Activated T-helper 9 cell treated with anti-CD3 and anti-CD28 coated beads, Interleukin-2, amount 50 U/mL, for 16 hours (primary cell): ENCODE results near the gene CEACAM5.
"Not testable (repeated sequence)": the region's sequence is repeated elsewhere in the genome, so short reads cannot be mapped to it uniquely, and the experiment has no call there.

ENCODE experiments used
- DNase-seq: peaks from one replicate; pipeline ENCODE4 v3.0.0-alpha.2; 2020; ENCODE audit warnings: low read depth

CEACAM5 gene

GRCh38 chr19:41740415-41741243 lies 32.2 kb downstream of the CEACAM5 start:
- no peak for DNase-seq

DNA sequence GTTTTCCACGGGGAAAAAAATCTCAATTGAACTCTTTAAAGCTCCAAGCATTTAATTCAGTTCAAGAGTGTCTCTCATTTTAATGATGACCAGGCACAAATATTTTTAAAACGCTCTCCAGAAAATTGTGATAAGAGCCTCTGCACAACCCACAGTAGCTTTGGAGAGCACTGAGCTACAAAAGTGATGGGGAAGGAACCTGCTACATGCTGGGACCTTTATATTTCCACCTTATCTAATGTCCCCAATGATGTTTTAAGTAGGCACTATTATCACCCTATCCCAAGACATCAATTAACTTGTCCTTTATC lies 32.8 kb downstream of the CEACAM5 start:
- no peak for DNase-seq

- DNase-seq: no peak
Measured at GRCh38 chr19:41744850-41745249, 36.4 kb downstream of the CEACAM5 start.

- DNase-seq: no peak
Measured at GRCh38 chr19:41745756-41746155, 37.3 kb downstream of the CEACAM5 start.

DNA sequence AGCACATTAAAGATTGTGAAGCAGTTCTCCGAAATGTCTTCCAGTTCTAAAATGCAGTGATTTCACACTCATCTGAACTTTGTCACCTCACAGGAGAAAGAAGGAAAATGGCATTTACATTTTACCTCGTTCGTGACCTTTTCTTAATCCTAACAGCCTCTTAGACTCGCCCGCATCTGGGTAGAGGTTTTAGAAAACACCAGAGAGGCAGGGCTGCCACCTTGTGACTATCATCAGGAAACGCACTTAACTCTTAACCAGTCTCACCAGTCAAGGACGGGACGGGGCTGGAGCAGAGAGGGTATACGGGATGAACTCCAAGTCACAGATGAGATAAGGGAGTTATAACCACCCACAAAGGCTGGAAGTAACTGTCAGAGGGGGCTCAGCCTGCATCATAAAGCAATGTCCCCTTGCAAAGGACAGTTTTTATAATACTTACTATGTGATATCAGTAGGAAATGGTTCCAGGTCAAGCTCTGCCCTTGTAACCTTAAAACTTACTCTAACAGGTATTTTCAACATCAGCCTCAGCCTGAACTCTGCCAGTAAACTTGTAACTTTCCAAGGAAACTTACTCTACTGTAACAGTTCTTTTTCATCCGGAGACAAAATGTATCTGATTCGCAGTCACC lies 38.3 kb downstream of the CEACAM5 start:
- peak; percentile 1 for DNase-seq

GRCh38 chr19:41748012-41748411 lies 39.6 kb downstream of the CEACAM5 start:
- DNase-seq: no peak

GRCh38 chr19:41750248-41751134 lies 42.1 kb downstream of the CEACAM5 start:
- DNase-seq: not testable (repeated sequence)

GRCh38 chr19:41753159-41753558 lies 44.7 kb downstream of the CEACAM5 start:
- peak; percentile 67 for DNase-seq

- DNase-seq: peak; percentile 54
Measured at GRCh38 chr19:41753936-41754529, 45.6 kb downstream of the CEACAM5 start.

DNA sequence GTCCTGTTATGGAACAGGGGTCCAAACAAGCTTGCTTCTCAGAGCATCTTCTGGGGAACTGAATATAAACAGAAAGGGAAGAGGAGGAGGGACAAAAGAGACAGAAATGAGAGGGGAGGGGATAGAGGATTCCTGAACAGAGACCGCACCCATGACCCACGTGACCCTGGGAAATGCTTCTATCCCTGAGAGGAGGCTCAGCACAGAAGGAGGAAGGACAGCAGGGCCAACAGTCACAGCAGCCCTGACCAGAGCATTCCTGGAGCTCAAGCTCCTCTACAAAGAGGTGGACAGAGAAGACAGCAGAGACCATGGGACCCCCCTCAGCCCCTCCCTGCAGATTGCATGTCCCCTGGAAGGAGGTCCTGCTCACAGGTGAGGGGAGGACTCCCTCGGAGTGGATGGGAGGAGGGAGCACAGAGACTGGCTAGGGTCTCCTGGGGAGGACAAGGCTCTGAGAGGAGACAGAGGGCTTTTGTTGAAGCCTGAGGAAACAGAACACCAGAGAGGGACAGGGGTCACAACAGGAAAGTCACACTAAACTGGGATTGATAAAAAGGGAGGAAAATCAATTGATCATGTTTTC lies 47.0 kb downstream of the CEACAM5 start, which contains the start of gene CEACAM6:
Gene CEACAM6, plus strand, starts transcription at position 203 of the 586 bp plus-strand sequence. Its CDS starts 109 bp downstream, at position 312.
- DNase-seq: no peak

- DNase-seq: no peak
Measured at GRCh38 chr19:41758846-41759245, 50.4 kb downstream of the CEACAM5 start.

DNA sequence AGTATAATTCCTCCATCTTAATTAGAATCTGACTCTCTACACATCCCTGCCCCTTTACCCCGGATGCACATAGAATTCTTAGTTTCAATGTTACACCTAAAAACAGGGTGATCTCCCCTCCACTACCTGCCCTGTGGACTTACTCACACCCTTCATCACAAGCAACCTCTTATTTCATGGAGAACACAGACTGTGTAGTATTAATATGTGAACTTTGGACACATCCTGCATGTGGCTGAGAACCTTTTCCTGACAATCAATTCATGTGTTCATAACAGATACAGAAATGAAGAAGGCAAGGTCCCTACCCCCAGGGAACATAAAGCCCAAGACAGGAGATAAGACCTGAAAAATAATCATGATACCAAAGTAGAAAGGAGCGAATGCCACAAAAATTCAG lies 58.7 kb downstream of the CEACAM5 start:
- no peak for DNase-seq

DNA sequence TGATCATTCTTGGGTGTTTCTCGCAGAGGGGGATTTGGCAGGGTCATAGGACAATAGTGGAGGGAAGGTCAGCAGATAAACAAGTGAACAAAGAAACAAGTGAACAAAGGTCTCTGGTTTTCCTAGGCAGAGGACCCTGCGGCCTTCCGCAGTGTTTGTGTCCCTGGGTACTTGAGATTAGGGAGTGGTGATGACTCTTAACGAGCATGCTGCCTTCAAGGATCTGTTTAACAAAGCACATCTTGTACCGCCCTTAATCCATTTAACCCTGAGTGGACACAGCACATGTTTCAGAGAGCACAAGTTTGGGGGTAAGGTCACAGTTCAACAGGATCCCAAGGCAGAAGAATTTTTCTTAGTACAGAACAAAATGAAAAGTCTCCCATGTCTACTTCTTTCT lies 59.7 kb downstream of the CEACAM5 start:
- not testable (repeated sequence) for DNase-seq

GRCh38 chr19:41769608-41770007 lies 61.2 kb downstream of the CEACAM5 start:
- DNase-seq: no peak

DNA sequence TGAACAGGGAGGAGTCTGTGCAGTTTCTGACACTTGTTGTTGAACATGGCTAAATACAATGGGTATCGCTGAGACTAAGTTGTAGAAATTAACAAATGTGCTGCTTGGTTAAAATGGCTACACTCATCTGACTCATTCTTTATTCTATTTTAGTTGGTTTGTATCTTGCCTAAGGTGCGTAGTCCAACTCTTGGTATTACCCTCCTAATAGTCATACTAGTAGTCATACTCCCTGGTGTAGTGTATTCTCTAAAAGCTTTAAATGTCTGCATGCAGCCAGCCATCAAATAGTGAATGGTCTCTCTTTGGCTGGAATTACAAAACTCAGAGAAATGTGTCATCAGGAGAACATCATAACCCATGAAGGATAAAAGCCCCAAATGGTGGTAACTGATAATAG lies 63.0 kb downstream of the CEACAM5 start:
- no peak for DNase-seq

DNA sequence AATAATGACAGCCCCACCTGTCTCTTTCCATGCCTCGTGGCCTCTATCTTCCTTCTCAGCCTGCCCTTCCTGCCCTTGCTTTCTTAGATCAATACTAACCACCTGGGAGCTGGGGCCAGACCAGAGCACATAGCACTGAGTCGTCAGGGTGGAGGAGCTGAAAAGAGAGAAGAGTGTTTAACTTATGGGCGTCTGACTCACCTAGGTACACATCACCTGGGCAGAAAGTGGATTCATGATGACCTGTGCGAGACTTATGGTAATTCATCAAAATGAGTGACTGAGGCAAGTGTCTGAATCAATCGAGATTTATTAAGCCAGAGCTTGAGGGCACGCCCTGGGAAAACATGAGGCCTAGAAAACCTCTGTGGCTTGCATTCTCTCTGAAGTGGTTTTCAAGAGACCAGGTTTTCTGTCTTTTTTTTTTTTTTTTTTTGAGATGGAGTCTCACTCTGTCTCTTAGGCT lies 66.1 kb downstream of the CEACAM5 start:
- DNase-seq: peak; percentile 19

DNA sequence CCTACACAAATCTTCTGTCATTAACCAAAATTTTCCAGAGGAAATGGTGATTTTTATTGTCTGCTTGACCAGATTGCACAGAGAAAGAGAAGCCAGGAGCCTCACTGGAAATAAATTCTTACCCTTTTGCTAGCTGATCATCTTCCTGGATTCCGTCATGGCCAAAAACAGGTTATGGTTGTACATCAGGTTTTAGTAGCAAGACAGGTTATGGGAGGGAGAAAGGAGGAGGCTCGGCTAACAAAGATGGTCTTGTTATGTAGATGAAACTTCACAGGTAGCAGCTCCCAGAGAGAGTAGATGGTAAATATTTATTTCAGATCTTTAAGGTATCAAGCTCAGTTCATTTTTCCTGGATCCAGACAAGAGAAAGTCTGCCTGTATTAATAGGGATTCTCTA lies 68.3 kb downstream of the CEACAM5 start:
- no peak for DNase-seq
